Natural killer cell (primary cell): Measurements from ENCODE around the gene RBFOX2. TPM values are rescaled to one million over a fixed set of nuclear protein-coding genes. Genes with fewer than 3 reads are reported as not detected.

Source experiments
- ATAC-seq, 3 donors: fragments of 150-1000 bp in 2 of 3; fragments of 200-7000 bp in 1 of 3; cut with Tn5 transposase; 1 replicate in 1 of 3; 2 replicates in 2 of 3; pipeline ENCODE4 v1.10.0; 2021; ENCODE audit warnings: mild to moderate bottlenecking in 2 of 3, moderate library complexity in 2 of 3
- DNase-seq, 2 donors: peaks; one replicate each; pipeline versions ENCODE4 v3.0.0 to v3.0.0-alpha.2; 2013 to 2021; ENCODE audit warnings: mixed read lengths in 1 of 2
- H3K27ac ChIP-seq: one replicate; pipeline ENCODE4 v1.5.1; 2013; ENCODE audit warnings: mild to moderate bottlenecking, low read length
- H3K27me3 ChIP-seq: one replicate; pipeline ENCODE4 v1.6.1; 2013; ENCODE audit warnings: low read length; ENCODE audit not compliant: control insufficient read depth, insufficient read depth
- H3K36me3 ChIP-seq: one replicate; pipeline ENCODE4 v1.6.1; 2013; ENCODE audit warnings: low read length; ENCODE audit not compliant: control insufficient read depth, insufficient read depth
- H3K4me1 ChIP-seq: one replicate; pipeline ENCODE4 v1.6.1; 2013; ENCODE audit warnings: low read length; ENCODE audit not compliant: control insufficient read depth, insufficient read depth
- H3K4me3 ChIP-seq: one replicate; pipeline ENCODE4 v1.5.1; 2013; ENCODE audit warnings: low read length
- H3K9me3 ChIP-seq: one replicate; pipeline ENCODE4 v1.6.1; 2013; ENCODE audit warnings: low read length; ENCODE audit not compliant: control insufficient read depth, insufficient read depth
- H3K27ac Mint-ChIP-seq, 2 donors: one replicate each; pipeline ENCODE4 v1.8.0; 2022; ENCODE audit warnings: mild to moderate bottlenecking in 2 of 2, mixed read lengths in 2 of 2, moderate library complexity in 1 of 2
- H3K27me3 Mint-ChIP-seq, 2 donors: one replicate each; pipeline ENCODE4 v1.8.0; 2022; ENCODE audit warnings: low read depth in 2 of 2, mixed read lengths in 2 of 2
- H3K36me3 Mint-ChIP-seq: one replicate; pipeline ENCODE4 v1.8.0; 2022; ENCODE audit warnings: mixed read lengths
- H3K4me1 Mint-ChIP-seq, 2 donors: one replicate each; pipeline ENCODE4 v1.8.0; 2022; ENCODE audit warnings: mixed read lengths in 2 of 2
- H3K4me3 Mint-ChIP-seq: one replicate; pipeline ENCODE4 v1.8.0; 2022; ENCODE audit warnings: mild to moderate bottlenecking, moderate library complexity, mixed read lengths
- H3K9me3 Mint-ChIP-seq, 2 donors: one replicate each; pipeline ENCODE4 v1.8.0; 2022; ENCODE audit warnings: mixed read lengths in 2 of 2
- WGBS: methylation state at CpG from one replicate; pipeline ENCODE4 v1.1.7; 2013; ENCODE audit warnings: missing lambda C conversion rate; ENCODE audit not compliant: insufficient coverage; 5-methylcytosine and 5-hydroxymethylcytosine counted together
- intact Hi-C: fragments of 100-400 bp; cut with micrococcal nuclease; formaldehyde crosslinking; loops from one replicate; pipeline ENCODE4 v1.14.2; 2022
- total RNA-seq, 4 donors: library from RNA; stranded (reverse); fragments of 120-200 nt in 1 of 4; gene quantifications; one replicate each; pipeline versions ENCODE4 v1.2.3 to v1.2.4, GENCODE V29; 2013 to 2022
- TF ChIP-seq, protein P1 (sequence below): fragments of 200-600 bp; IDR thresholded peaks from one replicate; pipeline ENCODE4 v1.8.0; 2022; ENCODE audit warnings: antibody characterized with exemption

The RBFOX2 gene
- total RNA-seq, 3 donors from 2014 or later (not counting 1 experiment from before 2014, with no cell fraction given), result 1.0 to 4.7 (median 3.0) TPM

DNA sequence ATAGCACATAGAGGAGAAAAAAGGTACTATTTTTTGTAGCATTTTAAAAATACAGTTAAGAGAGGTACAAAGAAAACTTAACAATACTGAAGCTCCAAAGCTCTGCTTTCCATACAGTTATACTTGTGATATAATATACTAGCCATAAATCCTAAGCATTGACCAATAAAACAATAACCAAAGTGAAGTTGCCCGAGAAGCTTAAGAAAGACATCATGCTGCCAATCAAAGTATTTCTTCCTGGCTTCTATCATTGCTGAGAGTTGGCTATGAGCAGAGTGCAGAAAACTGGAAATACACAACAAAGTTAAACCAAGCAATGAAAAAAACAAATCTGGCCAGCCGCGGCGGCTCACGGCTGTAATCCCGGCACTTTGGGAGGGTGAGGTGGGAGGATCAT is 84.2 kb downstream of the RBFOX2 start:
- no peak overlapping the region for H3K4me3 Mint-ChIP-seq
- intact Hi-C loops, result no loop called here
- H3K4me1 Mint-ChIP-seq, result no peaks in the 10 kb centered on the region
- DNase-seq (no peak), ATAC-seq (no peak)
- no peak overlapping the region for H3K27ac Mint-ChIP-seq
- no peak overlapping the region for H3K4me3 ChIP-seq
- TF ChIP-seq, protein P1, sequence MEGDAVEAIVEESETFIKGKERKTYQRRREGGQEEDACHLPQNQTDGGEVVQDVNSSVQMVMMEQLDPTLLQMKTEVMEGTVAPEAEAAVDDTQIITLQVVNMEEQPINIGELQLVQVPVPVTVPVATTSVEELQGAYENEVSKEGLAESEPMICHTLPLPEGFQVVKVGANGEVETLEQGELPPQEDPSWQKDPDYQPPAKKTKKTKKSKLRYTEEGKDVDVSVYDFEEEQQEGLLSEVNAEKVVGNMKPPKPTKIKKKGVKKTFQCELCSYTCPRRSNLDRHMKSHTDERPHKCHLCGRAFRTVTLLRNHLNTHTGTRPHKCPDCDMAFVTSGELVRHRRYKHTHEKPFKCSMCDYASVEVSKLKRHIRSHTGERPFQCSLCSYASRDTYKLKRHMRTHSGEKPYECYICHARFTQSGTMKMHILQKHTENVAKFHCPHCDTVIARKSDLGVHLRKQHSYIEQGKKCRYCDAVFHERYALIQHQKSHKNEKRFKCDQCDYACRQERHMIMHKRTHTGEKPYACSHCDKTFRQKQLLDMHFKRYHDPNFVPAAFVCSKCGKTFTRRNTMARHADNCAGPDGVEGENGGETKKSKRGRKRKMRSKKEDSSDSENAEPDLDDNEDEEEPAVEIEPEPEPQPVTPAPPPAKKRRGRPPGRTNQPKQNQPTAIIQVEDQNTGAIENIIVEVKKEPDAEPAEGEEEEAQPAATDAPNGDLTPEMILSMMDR, result no peak
- H3K36me3 ChIP-seq, result no peaks in the 10 kb centered on the region
- H3K27ac ChIP-seq, result no peak overlapping the region
- WGBS, result 86% methylated on average over 1 of the region's 6 CpGs
- H3K9me3 ChIP-seq, result no peaks in the 10 kb centered on the region
- no peaks in the 10 kb centered on the region for H3K36me3 Mint-ChIP-seq
- no peaks in the 10 kb centered on the region for H3K9me3 Mint-ChIP-seq
- peaks cover 25 to 42% of the 10 kb centered on the region in 2 donors for H3K27me3 Mint-ChIP-seq
- no peaks in the 10 kb centered on the region for H3K4me1 ChIP-seq
- peaks cover 2% of the 10 kb centered on the region for H3K27me3 ChIP-seq

DNA sequence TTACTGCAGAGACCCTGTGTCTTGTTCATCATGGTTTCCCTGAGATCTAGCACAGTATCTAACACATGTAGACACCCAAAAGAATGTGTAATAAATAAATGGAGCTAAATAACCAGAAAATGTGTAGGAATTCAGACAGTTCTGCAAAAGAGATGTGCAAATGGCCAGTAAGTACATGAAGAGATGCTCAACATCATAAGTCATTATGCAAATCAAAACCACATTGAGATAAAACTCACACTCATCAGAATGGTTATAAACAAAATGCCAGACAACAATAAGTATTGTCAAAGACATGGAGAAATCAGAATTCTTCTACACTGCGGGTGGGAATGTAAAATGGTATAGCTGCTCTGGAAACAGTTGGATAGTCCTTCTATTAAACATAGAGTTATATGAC is 88.5 kb downstream of the RBFOX2 start:
- no peaks in the 10 kb centered on the region for H3K36me3 Mint-ChIP-seq
- no peak overlapping the region for H3K4me3 Mint-ChIP-seq
- H3K27me3 Mint-ChIP-seq, result peaks cover 25 to 51% of the 10 kb centered on the region in 2 donors
- no peaks in the 10 kb centered on the region for H3K9me3 Mint-ChIP-seq
- DNase-seq (no peak), ATAC-seq (no peak)
- H3K27me3 ChIP-seq, result peaks cover 2% of the 10 kb centered on the region
- no peaks in the 10 kb centered on the region for H3K4me1 Mint-ChIP-seq
- no peak overlapping the region for H3K4me3 ChIP-seq
- H3K36me3 ChIP-seq, result no peaks in the 10 kb centered on the region
- no peak overlapping the region for H3K27ac Mint-ChIP-seq
- WGBS, result 100% methylated on average over 1 of the region's 1 CpG
- TF ChIP-seq, protein P1, result no peak
- no peaks in the 10 kb centered on the region for H3K9me3 ChIP-seq
- no peaks in the 10 kb centered on the region for H3K4me1 ChIP-seq
- no peak overlapping the region for H3K27ac ChIP-seq
- intact Hi-C loops, result no loop called here

DNA sequence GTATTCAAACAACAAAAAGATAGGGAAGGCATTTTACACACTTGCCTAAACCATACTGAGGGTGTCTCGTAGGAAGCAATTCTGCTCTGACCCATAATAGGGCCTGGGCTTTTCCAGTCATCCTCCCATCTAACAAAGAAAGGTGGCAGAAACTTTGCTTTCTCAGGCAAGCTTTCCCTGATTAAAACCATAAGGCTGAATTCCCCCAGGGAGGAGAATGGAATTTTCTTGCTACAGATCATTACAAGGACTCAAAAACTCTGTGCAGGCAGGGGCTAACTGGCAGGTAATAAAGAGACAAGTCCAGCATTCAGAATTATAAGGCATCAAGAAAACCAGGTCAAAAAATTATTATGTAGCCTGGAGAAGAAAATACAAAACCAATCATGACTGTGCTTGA is 90.4 kb downstream of the RBFOX2 start:
- ATAC-seq (no peak), DNase-seq (no peak)
- 84% methylated on average over 1 of the region's 1 CpG for WGBS
- H3K4me1 ChIP-seq, result no peaks in the 10 kb centered on the region
- Mint-ChIP-seq H3K27me3 (peaks cover 25 to 45% of the 10 kb centered on the region in 2 donors), H3K9me3 (no peaks in the 10 kb centered on the region), H3K36me3 (no peaks in the 10 kb centered on the region), H3K4me3 (no peak overlapping the region), H3K4me1 (no peaks in the 10 kb centered on the region), H3K27ac (no peak overlapping the region)
- no peaks in the 10 kb centered on the region for H3K36me3 ChIP-seq
- H3K27ac ChIP-seq, result no peak overlapping the region
- H3K4me3 ChIP-seq, result no peak overlapping the region
- intact Hi-C loops, result no loop called here
- peaks cover 2% of the 10 kb centered on the region for H3K27me3 ChIP-seq
- no peaks in the 10 kb centered on the region for H3K9me3 ChIP-seq
- TF ChIP-seq, protein P1, result no peak

DNA sequence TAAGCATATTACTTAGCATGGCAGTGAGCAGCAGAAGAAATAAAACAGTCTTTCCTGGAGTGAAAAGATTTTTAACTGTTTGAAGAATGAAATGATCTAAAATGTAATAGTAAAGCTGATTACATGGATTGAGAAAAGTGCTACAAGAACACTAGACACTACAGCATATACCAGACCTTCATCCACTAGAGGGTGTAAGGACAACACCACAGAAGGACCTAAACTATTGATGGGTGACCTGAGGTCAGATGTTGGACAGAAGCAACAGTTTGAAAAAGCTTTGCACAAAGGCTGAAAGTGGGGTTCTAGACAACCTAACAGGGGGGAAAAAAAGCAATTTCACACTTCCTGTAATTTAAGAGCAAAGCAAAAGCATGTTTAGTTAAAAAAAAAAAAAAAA is 97.7 kb downstream of the RBFOX2 start:
- H3K4me3 ChIP-seq, result no peak overlapping the region
- H3K27me3 ChIP-seq, result no peaks in the 10 kb centered on the region
- no peaks in the 10 kb centered on the region for H3K9me3 Mint-ChIP-seq
- H3K27ac Mint-ChIP-seq, result no peak overlapping the region
- TF ChIP-seq, protein P1, result no peak
- no peak overlapping the region for H3K27ac ChIP-seq
- H3K4me3 Mint-ChIP-seq, result no peak overlapping the region
- peaks cover 0 to 7% of the 10 kb centered on the region in 2 donors for H3K27me3 Mint-ChIP-seq
- H3K36me3 Mint-ChIP-seq, result no peaks in the 10 kb centered on the region
- intact Hi-C loops, result no loop called here
- H3K36me3 ChIP-seq, result no peaks in the 10 kb centered on the region
- no peak for ATAC-seq
- peak in 1 of 2 donors; percentile 20 for DNase-seq
- no peaks in the 10 kb centered on the region for H3K4me1 Mint-ChIP-seq
- no peaks in the 10 kb centered on the region for H3K9me3 ChIP-seq
- H3K4me1 ChIP-seq, result no peaks in the 10 kb centered on the region
